ENCODE results near the gene ARMC5. TPM values are rescaled to one million over a fixed set of nuclear protein-coding genes. Genes with fewer than 3 reads are reported as not detected.

ARMC5 gene
- total and polyA plus RNA-seq, 10 of the 15 experiments (the other 5 are each of a cell fraction or from before 2014, with no cell fraction given): 0.06 to 13.2 (median 5.6) TPM

- TF ChIP-seq ZNF592 (IDR thresholded peaks at IDR 0.05) (no peak), ZNF384 (IDR thresholded peaks at IDR 0.05; ENCODE audit: borderline replicate concordance, low read depth, low read length) (no peak), SMAD1 (IDR thresholded peaks at IDR 0.05; ENCODE audit: low read depth, partially characterized antibody) (no peak), USF1 (IDR thresholded peaks at IDR 0.05; ENCODE audit: borderline replicate concordance, extremely low read length, insufficient read depth, low read depth, low read length) (no peak), ZBTB40 (IDR thresholded peaks at IDR 0.05; ENCODE audit: borderline replicate concordance) (peak; percentile 77; the same call in 1 of the 2 replicates), E2F4 (IDR thresholded peaks at IDR 0.05; ENCODE audit: low read depth, low read length) (0 out of 2 replicates have a peak, but pooled peaks have one; percentile 23), REST (IDR thresholded peaks at IDR 0.05; ENCODE audit: low read depth, low read length) (no peak), IKZF1 (conservative IDR thresholded peaks at IDR 0.05) (peak; percentile 74), MLLT1 (IDR thresholded peaks at IDR 0.05) (no peak), MEF2A (IDR thresholded peaks at IDR 0.05; ENCODE audit: insufficient read depth, low read depth, low read length) (no peak), BHLHE40 (IDR thresholded peaks at IDR 0.05; ENCODE audit: borderline replicate concordance in 1 of 2, low read depth in 2 of 2, low read length in 1 of 2) (peak; percentile 16 to 70; a peak in 2 of 4 replicates)
These were observed 48.8 kb downstream of the ARMC5 start, which contains the start of gene RUSF1 (continued) for GRCh38 chr16:31507929-31508705.

Measured in GM12878 (cell line).